ENCODE results near the gene GPC6.

Gene GPC6

GRCh38 chr13:93435651-93436050, 209.0 kb downstream of the GPC6 start:
- Histone ChIP-seq H3K4me1 (ENCODE audit: control insufficient read depth in 2 of 2, insufficient read depth in 1 of 2, low read depth in 1 of 2, low read length in 2 of 2) (no peaks in the 10 kb centered on the region), H2BK15ac (ENCODE audit: low read length) (no peak overlapping the region), H2AK5ac (ENCODE audit: low read depth, low read length) (no peak overlapping the region), H3K4me2 (ENCODE audit: insufficient read depth, low read length, poor library complexity, severe bottlenecking) (no peak overlapping the region), H2AFZ (ENCODE audit: low read length) (no peak overlapping the region), H2BK12ac (ENCODE audit: low read length) (no peak overlapping the region), H4K8ac (ENCODE audit: low read depth, low read length) (no peak overlapping the region), H2BK5ac (ENCODE audit: low read length) (no peak overlapping the region), H3K36me3 (replicated peaks in 1 of 2; ENCODE audit: control insufficient read depth in 2 of 2, insufficient read depth in 2 of 2, low read length in 2 of 2) (no peaks in the 10 kb centered on the region), H3K9me3 (replicated peaks in 1 of 2; ENCODE audit: control insufficient read depth in 2 of 2, insufficient read depth in 1 of 2, low read depth in 1 of 2, low read length in 2 of 2) (no peaks in the 10 kb centered on the region), H3K79me1 (ENCODE audit: low read depth, low read length) (no peaks in the 10 kb centered on the region), H3K27me3 (ENCODE audit: control insufficient read depth in 3 of 3, insufficient read depth in 3 of 3, low read depth in 1 of 3, low read length in 3 of 3) (no peaks in the 10 kb centered on the region), H4K91ac (ENCODE audit: low read depth, low read length, poor library complexity) (no peak overlapping the region), H3K18ac (ENCODE audit: low read length) (no peak overlapping the region), H2BK120ac (ENCODE audit: low read depth, low read length) (no peak overlapping the region), H3K27ac (replicated peaks; ENCODE audit: low read length) (no peak overlapping the region), H3K4ac (ENCODE audit: low read length) (no peak overlapping the region), H3K4me3 (ENCODE audit: low read length in 2 of 2) (no peak overlapping the region), H3K9ac (ENCODE audit: low read depth, low read length, poor library complexity) (no peak overlapping the region), H3K23ac (ENCODE audit: low read depth, low read length, poor library complexity) (no peak overlapping the region), H3K14ac (ENCODE audit: low read length) (no peak overlapping the region)
- no CpG with 5 or more reads among the region's 3 CpGs for WGBS, 2 donors (ENCODE audit: extremely low coverage in 2 of 2, insufficient read length in 2 of 2, insufficient replicate concordance in 1 of 2)
- no peak for DNase-seq (ENCODE audit: low spot score)

- Histone ChIP-seq H4K8ac (ENCODE audit: low read depth, low read length) (no peak overlapping the region), H3K4me2 (ENCODE audit: insufficient read depth, low read length, poor library complexity, severe bottlenecking) (no peak overlapping the region), H2BK12ac (ENCODE audit: low read length) (no peak overlapping the region), H2BK5ac (ENCODE audit: low read length) (no peak overlapping the region), H2BK120ac (ENCODE audit: low read depth, low read length) (no peak overlapping the region), H3K4me1 (ENCODE audit: control insufficient read depth in 2 of 2, insufficient read depth in 1 of 2, low read depth in 1 of 2, low read length in 2 of 2) (peaks cover 0 to 2% of the 10 kb centered on the region in 2 donors), H2BK15ac (ENCODE audit: low read length) (no peak overlapping the region), H3K9me3 (replicated peaks in 1 of 2; ENCODE audit: control insufficient read depth in 2 of 2, insufficient read depth in 1 of 2, low read depth in 1 of 2, low read length in 2 of 2) (no peaks in the 10 kb centered on the region), H3K27ac (replicated peaks; ENCODE audit: low read length) (no peak overlapping the region), H3K79me1 (ENCODE audit: low read depth, low read length) (no peaks in the 10 kb centered on the region), H3K4ac (ENCODE audit: low read length) (no peak overlapping the region), H3K18ac (ENCODE audit: low read length) (no peak overlapping the region), H3K14ac (ENCODE audit: low read length) (no peak overlapping the region), H3K9ac (ENCODE audit: low read depth, low read length, poor library complexity) (no peak overlapping the region), H2AK5ac (ENCODE audit: low read depth, low read length) (no peak overlapping the region), H2AFZ (ENCODE audit: low read length) (no peak overlapping the region), H3K27me3 (ENCODE audit: control insufficient read depth in 3 of 3, insufficient read depth in 3 of 3, low read depth in 1 of 3, low read length in 3 of 3) (no peaks in the 10 kb centered on the region), H3K36me3 (replicated peaks in 1 of 2; ENCODE audit: control insufficient read depth in 2 of 2, insufficient read depth in 2 of 2, low read length in 2 of 2) (no peaks in the 10 kb centered on the region), H4K91ac (ENCODE audit: low read depth, low read length, poor library complexity) (no peak overlapping the region), H3K23ac (ENCODE audit: low read depth, low read length, poor library complexity) (no peak overlapping the region), H3K4me3 (ENCODE audit: low read length in 2 of 2) (no peak overlapping the region)
- WGBS, 2 donors (ENCODE audit: extremely low coverage in 2 of 2, insufficient read length in 2 of 2, insufficient replicate concordance in 1 of 2): no CpG with 5 or more reads among the region's 4 CpGs
- no peak for DNase-seq (ENCODE audit: low spot score)
These were observed 210.5 kb downstream of the GPC6 start for GRCh38 chr13:93437081-93437480.

GRCh38 chr13:93446238-93446637, 219.6 kb downstream of the GPC6 start:
- H2AK5ac ChIP-seq (ENCODE audit: low read depth, low read length): no peak overlapping the region
- H3K4me3 ChIP-seq (ENCODE audit: low read length in 2 of 2): no peak overlapping the region
- H2BK12ac ChIP-seq (ENCODE audit: low read length): no peak overlapping the region
- no peaks in the 10 kb centered on the region for H3K79me1 ChIP-seq (ENCODE audit: low read depth, low read length)
- H3K9me3 ChIP-seq (replicated peaks in 1 of 2; ENCODE audit: control insufficient read depth in 2 of 2, insufficient read depth in 1 of 2, low read depth in 1 of 2, low read length in 2 of 2): no peaks in the 10 kb centered on the region
- no peak overlapping the region for H4K8ac ChIP-seq (ENCODE audit: low read depth, low read length)
- no peak overlapping the region for H2AFZ ChIP-seq (ENCODE audit: low read length)
- no peak overlapping the region for H2BK5ac ChIP-seq (ENCODE audit: low read length)
- no CpG with 5 or more reads among the region's 2 CpGs for WGBS, 2 donors (ENCODE audit: extremely low coverage in 2 of 2, insufficient read length in 2 of 2, insufficient replicate concordance in 1 of 2)
- no peak overlapping the region for H2BK15ac ChIP-seq (ENCODE audit: low read length)
- H3K23ac ChIP-seq (ENCODE audit: low read depth, low read length, poor library complexity): no peak overlapping the region
- no peak overlapping the region for H3K4me2 ChIP-seq (ENCODE audit: insufficient read depth, low read length, poor library complexity, severe bottlenecking)
- DNase-seq (ENCODE audit: low spot score): no peak
- H2BK120ac ChIP-seq (ENCODE audit: low read depth, low read length): no peak overlapping the region
- H3K36me3 ChIP-seq (replicated peaks in 1 of 2; ENCODE audit: control insufficient read depth in 2 of 2, insufficient read depth in 2 of 2, low read length in 2 of 2): no peaks in the 10 kb centered on the region
- no peak overlapping the region for H3K14ac ChIP-seq (ENCODE audit: low read length)
- H3K4ac ChIP-seq (ENCODE audit: low read length): no peak overlapping the region
- no peaks in the 10 kb centered on the region for H3K27me3 ChIP-seq (ENCODE audit: control insufficient read depth in 3 of 3, insufficient read depth in 3 of 3, low read depth in 1 of 3, low read length in 3 of 3)
- H4K91ac ChIP-seq (ENCODE audit: low read depth, low read length, poor library complexity): no peak overlapping the region
- H3K27ac ChIP-seq (replicated peaks; ENCODE audit: low read length): no peak overlapping the region
- no peak overlapping the region for H3K9ac ChIP-seq (ENCODE audit: low read depth, low read length, poor library complexity)
- H3K4me1 ChIP-seq (ENCODE audit: control insufficient read depth in 2 of 2, insufficient read depth in 1 of 2, low read depth in 1 of 2, low read length in 2 of 2): peaks cover 0 to 2% of the 10 kb centered on the region in 2 donors
- H3K18ac ChIP-seq (ENCODE audit: low read length): no peak overlapping the region

- DNase-seq (ENCODE audit: low spot score): no peak
- H3K79me1 ChIP-seq (ENCODE audit: low read depth, low read length): no peaks in the 10 kb centered on the region
- no peaks in the 10 kb centered on the region for H3K27me3 ChIP-seq (ENCODE audit: control insufficient read depth in 3 of 3, insufficient read depth in 3 of 3, low read depth in 1 of 3, low read length in 3 of 3)
- H3K36me3 ChIP-seq (replicated peaks in 1 of 2; ENCODE audit: control insufficient read depth in 2 of 2, insufficient read depth in 2 of 2, low read length in 2 of 2): no peaks in the 10 kb centered on the region
- H2BK15ac ChIP-seq (ENCODE audit: low read length): no peak overlapping the region
- H3K4me2 ChIP-seq (ENCODE audit: insufficient read depth, low read length, poor library complexity, severe bottlenecking): no peak overlapping the region
- no peak overlapping the region for H3K23ac ChIP-seq (ENCODE audit: low read depth, low read length, poor library complexity)
- no peak overlapping the region for H3K14ac ChIP-seq (ENCODE audit: low read length)
- no peak overlapping the region for H3K4ac ChIP-seq (ENCODE audit: low read length)
- no peak overlapping the region for H4K91ac ChIP-seq (ENCODE audit: low read depth, low read length, poor library complexity)
- H3K4me1 ChIP-seq (ENCODE audit: control insufficient read depth in 2 of 2, insufficient read depth in 1 of 2, low read depth in 1 of 2, low read length in 2 of 2): no peaks in the 10 kb centered on the region
- no peak overlapping the region for H2BK120ac ChIP-seq (ENCODE audit: low read depth, low read length)
- no peaks in the 10 kb centered on the region for H3K9me3 ChIP-seq (replicated peaks in 1 of 2; ENCODE audit: control insufficient read depth in 2 of 2, insufficient read depth in 1 of 2, low read depth in 1 of 2, low read length in 2 of 2)
- H3K9ac ChIP-seq (ENCODE audit: low read depth, low read length, poor library complexity): no peak overlapping the region
- H2AFZ ChIP-seq (ENCODE audit: low read length): no peak overlapping the region
- H2BK12ac ChIP-seq (ENCODE audit: low read length): no peak overlapping the region
- H2BK5ac ChIP-seq (ENCODE audit: low read length): no peak overlapping the region
- no peak overlapping the region for H3K18ac ChIP-seq (ENCODE audit: low read length)
- H3K27ac ChIP-seq (replicated peaks; ENCODE audit: low read length): no peak overlapping the region
- H3K4me3 ChIP-seq (ENCODE audit: low read length in 2 of 2): no peak overlapping the region
- H4K8ac ChIP-seq (ENCODE audit: low read depth, low read length): no peak overlapping the region
- H2AK5ac ChIP-seq (ENCODE audit: low read depth, low read length): no peak overlapping the region
These were observed 223.6 kb downstream of the GPC6 start for GRCh38 chr13:93450191-93450621.

All from neuronal stem cell (in vitro differentiated cells).